CD14-positive monocyte (primary cell): Measurements from ENCODE around the gene SMCP. TPM values are rescaled to one million over a fixed set of nuclear protein-coding genes. Genes with fewer than 3 reads are reported as not detected.

Experiments
- DNase-seq, 3 donors: peaks; one replicate each; pipeline ENCODE4 v3.0.0-alpha.2; 2011 to 2022
- H2AFZ ChIP-seq: 2 replicates; pipeline ENCODE4 v1.6.0; 2012; ENCODE audit warnings: mild to moderate bottlenecking, low read depth, low read length, inconsistent platforms; ENCODE audit not compliant: insufficient read depth, poor library complexity, severe bottlenecking
- H3K27ac ChIP-seq, 2 donors: 1 replicate in 1 of 2; 2 replicates in 1 of 2; pipeline ENCODE4 v1.5.1; 2012 to 2013; ENCODE audit warnings: low read length in 2 of 2, control low read depth in 1 of 2, inconsistent platforms in 1 of 2, low read depth in 1 of 2, mild to moderate bottlenecking in 1 of 2
- H3K27me3 ChIP-seq, 2 donors: one replicate each; pipeline versions ENCODE4 v1.6.0 to v1.6.1; 2011 to 2013; ENCODE audit warnings: low read length in 2 of 2; ENCODE audit not compliant: control insufficient read depth in 2 of 2, insufficient read depth in 2 of 2
- H3K36me3 ChIP-seq, 2 donors: replicated peaks in 1 of 2; 1 replicate in 1 of 2; 2 replicates in 1 of 2; pipeline versions ENCODE4 v1.5.1 to v1.6.1; 2012 to 2013; ENCODE audit warnings: low read length in 2 of 2, control low read depth in 1 of 2, inconsistent platforms in 1 of 2, mild to moderate bottlenecking in 1 of 2; ENCODE audit not compliant: insufficient read depth in 2 of 2, control insufficient read depth in 1 of 2
- H3K4me1 ChIP-seq, 2 donors: 1 replicate in 1 of 2; 2 replicates in 1 of 2; pipeline versions ENCODE4 v1.5.1 to v1.6.1; 2012 to 2013; ENCODE audit warnings: low read length in 2 of 2, control low read depth in 1 of 2, inconsistent platforms in 1 of 2, mild to moderate bottlenecking in 1 of 2, moderate library complexity in 1 of 2; ENCODE audit not compliant: insufficient read depth in 2 of 2, control insufficient read depth in 1 of 2
- H3K4me2 ChIP-seq: replicated peaks from 2 replicates; pipeline ENCODE3; 2012; ENCODE audit warnings: low read length, moderate library complexity, mild to moderate bottlenecking; ENCODE audit not compliant: poor library complexity, severe bottlenecking; ENCODE audit errors: extremely low read depth
- H3K4me3 ChIP-seq, 3 experiments: fragments of 200-600 bp in 1 of 3; sonication (generic) in 1 of 3; replicated peaks in 1 of 3; 1 replicate in 2 of 3; 2 replicates in 1 of 3; pipeline ENCODE4 v1.5.1; 2011 to 2013; ENCODE audit warnings: low read length in 3 of 3, mild to moderate bottlenecking in 3 of 3, control low read depth in 2 of 3, low read depth in 2 of 3, inconsistent platforms in 1 of 3, moderate library complexity in 1 of 3
- H3K79me2 ChIP-seq: 2 replicates; pipeline ENCODE4 v1.6.0; 2012; ENCODE audit warnings: mild to moderate bottlenecking, control low read depth, inconsistent platforms, low read length, moderate library complexity; ENCODE audit not compliant: insufficient read depth
- H3K9ac ChIP-seq: 2 replicates; pipeline ENCODE4 v1.6.0; 2017; ENCODE audit warnings: low read length, mild to moderate bottlenecking; ENCODE audit not compliant: insufficient read depth, poor library complexity, severe bottlenecking
- H3K9me3 ChIP-seq, 2 donors: replicated peaks in 1 of 2; 1 replicate in 1 of 2; 2 replicates in 1 of 2; pipeline versions ENCODE4 v1.5.1 to v1.6.1; 2012 to 2013; ENCODE audit warnings: low read length in 2 of 2, control low read depth in 1 of 2; ENCODE audit not compliant: control insufficient read depth in 1 of 2, insufficient read depth in 1 of 2
- H4K20me1 ChIP-seq: 2 replicates; pipeline ENCODE4 v1.6.0; 2012; ENCODE audit warnings: mild to moderate bottlenecking, low read length, control low read depth, moderate library complexity; ENCODE audit not compliant: insufficient read depth
- H3K27ac Mint-ChIP-seq, 7 donors: one replicate each; pipeline ENCODE4 v1.8.0; 2020; ENCODE audit warnings: mild to moderate bottlenecking in 7 of 7, mixed read lengths in 7 of 7, moderate library complexity in 6 of 7, inconsistent platforms in 2 of 7
- H3K27me3 Mint-ChIP-seq, 3 donors: one replicate each; pipeline ENCODE4 v1.8.0; 2021 to 2022; ENCODE audit warnings: low read depth in 3 of 3, mild to moderate bottlenecking in 3 of 3, mixed read lengths in 3 of 3, moderate library complexity in 3 of 3, inconsistent platforms in 1 of 3
- H3K36me3 Mint-ChIP-seq, 2 donors: one replicate each; pipeline ENCODE4 v1.8.0; 2020; ENCODE audit warnings: mixed read lengths in 2 of 2, inconsistent platforms in 1 of 2, mild to moderate bottlenecking in 1 of 2
- H3K4me1 Mint-ChIP-seq: one replicate; pipeline ENCODE4 v1.8.0; 2020; ENCODE audit warnings: mild to moderate bottlenecking, mixed read lengths
- H3K4me3 Mint-ChIP-seq, 2 donors: one replicate each; pipeline ENCODE4 v1.8.0; 2020; ENCODE audit warnings: mild to moderate bottlenecking in 2 of 2, mixed read lengths in 2 of 2, moderate library complexity in 1 of 2
- H3K9me3 Mint-ChIP-seq, 7 donors: one replicate each; pipeline ENCODE4 v1.8.0; 2020 to 2022; ENCODE audit warnings: mixed read lengths in 7 of 7, mild to moderate bottlenecking in 6 of 7, moderate library complexity in 6 of 7, inconsistent platforms in 2 of 7
- WGBS: methylation state at CpG from one replicate; pipeline ENCODE4 v1.1.5; 2013; ENCODE audit warnings: missing lambda C conversion rate; ENCODE audit not compliant: insufficient coverage; 5-methylcytosine and 5-hydroxymethylcytosine counted together
- intact Hi-C, 2 donors: fragments of 100-400 bp; cut with micrococcal nuclease; formaldehyde crosslinking; loops; one replicate each; pipeline versions ENCODE4 v1.15.0 to v1.15.1; 2023
- polyA plus RNA-seq, 3 donors: library from polyadenylated mRNA; depleted of rRNA in 1 of 3; unstranded in 2 of 3; stranded (reverse) in 1 of 3; fragments of 300-500 nt in 2 of 3; fragments of >200 nt in 1 of 3; fragmentation: Illumina TruSeq in 2 of 3; gene quantifications; 1 replicate in 2 of 3; 2 replicates in 1 of 3; pipeline ENCODE4 v1.2.3, GENCODE V29; 2012 to 2021
- TF ChIP-seq, protein P1 (sequence below): fragments of 200-600 bp; IDR thresholded peaks from one replicate; pipeline ENCODE4 v1.8.0; 2022; ENCODE audit warnings: antibody characterized with exemption, mild to moderate bottlenecking

The SMCP gene
- polyA plus RNA-seq, 3 donors: not detected

DNA sequence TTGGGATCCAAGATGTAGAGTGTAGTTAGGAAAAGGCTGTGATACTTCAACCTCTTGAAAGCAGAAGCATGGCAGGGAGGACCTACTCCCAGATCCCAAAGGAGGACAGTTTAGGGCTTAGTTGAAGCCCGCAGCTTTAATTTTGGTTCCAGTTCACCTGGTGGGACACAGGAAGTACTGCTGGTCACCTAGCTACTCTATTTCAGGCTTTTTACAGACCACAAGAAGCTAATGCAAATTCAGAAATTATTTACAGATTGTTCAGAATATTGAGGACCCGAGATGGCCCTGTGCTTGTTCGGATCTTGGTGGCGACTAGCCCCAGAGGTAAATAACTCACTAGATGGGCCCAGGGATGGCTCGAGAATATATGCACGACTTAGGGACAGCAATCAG is 6.4 kb upstream of the SMCP start:
- Histone ChIP-seq H4K20me1 (no peaks in the 10 kb centered on the region), H3K27ac (no peak overlapping the region), H3K27me3 (no peaks in the 10 kb centered on the region), H3K4me3 (no peak overlapping the region), H3K79me2 (no peaks in the 10 kb centered on the region), H3K36me3 (no peaks in the 10 kb centered on the region), H3K9me3 (no peaks in the 10 kb centered on the region), H3K4me1 (no peaks in the 10 kb centered on the region), H2AFZ (no peak overlapping the region), H3K4me2 (no peak overlapping the region), H3K9ac (no peak overlapping the region)
- Mint-ChIP-seq H3K27me3 (peaks cover 3 to 8% (median 3%) of the 10 kb centered on the region in 3 donors), H3K9me3 (no peaks in the 10 kb centered on the region), H3K4me3 (no peak overlapping the region), H3K27ac (no peak overlapping the region), H3K4me1 (no peaks in the 10 kb centered on the region), H3K36me3 (no peaks in the 10 kb centered on the region)
- TF ChIP-seq, protein P1, sequence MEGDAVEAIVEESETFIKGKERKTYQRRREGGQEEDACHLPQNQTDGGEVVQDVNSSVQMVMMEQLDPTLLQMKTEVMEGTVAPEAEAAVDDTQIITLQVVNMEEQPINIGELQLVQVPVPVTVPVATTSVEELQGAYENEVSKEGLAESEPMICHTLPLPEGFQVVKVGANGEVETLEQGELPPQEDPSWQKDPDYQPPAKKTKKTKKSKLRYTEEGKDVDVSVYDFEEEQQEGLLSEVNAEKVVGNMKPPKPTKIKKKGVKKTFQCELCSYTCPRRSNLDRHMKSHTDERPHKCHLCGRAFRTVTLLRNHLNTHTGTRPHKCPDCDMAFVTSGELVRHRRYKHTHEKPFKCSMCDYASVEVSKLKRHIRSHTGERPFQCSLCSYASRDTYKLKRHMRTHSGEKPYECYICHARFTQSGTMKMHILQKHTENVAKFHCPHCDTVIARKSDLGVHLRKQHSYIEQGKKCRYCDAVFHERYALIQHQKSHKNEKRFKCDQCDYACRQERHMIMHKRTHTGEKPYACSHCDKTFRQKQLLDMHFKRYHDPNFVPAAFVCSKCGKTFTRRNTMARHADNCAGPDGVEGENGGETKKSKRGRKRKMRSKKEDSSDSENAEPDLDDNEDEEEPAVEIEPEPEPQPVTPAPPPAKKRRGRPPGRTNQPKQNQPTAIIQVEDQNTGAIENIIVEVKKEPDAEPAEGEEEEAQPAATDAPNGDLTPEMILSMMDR: no peak
- intact Hi-C loops: no loop called here
- 93% methylated on average over 6 of the region's 6 CpGs for WGBS
- no peak for DNase-seq

DNA sequence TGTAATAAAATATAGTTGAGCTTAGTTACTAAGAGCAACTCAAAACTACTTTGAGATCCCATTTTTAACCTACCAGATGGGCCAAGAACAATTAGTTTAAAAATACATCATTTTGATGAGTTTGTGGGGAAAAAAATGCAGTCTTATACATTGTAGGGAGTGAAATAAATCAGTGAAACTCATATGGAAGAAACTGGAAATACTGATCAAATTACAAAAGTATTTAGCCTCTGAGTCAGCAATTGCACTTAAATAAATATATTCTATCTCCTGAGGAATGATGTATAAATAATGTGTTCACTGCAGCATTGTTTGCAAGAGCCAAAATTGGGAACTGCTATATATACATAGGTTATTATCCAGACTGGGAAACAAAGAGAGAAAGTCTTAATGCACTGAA is 4.6 kb upstream of the SMCP start:
- TF ChIP-seq, protein P1: no peak

More for the DNA sequence above, 4.6 kb upstream of the SMCP start:
- Mint-ChIP-seq H3K27ac (no peak overlapping the region), H3K27me3 (peaks cover 3 to 10% (median 3%) of the 10 kb centered on the region in 3 donors), H3K9me3 (no peaks in the 10 kb centered on the region), H3K4me1 (no peaks in the 10 kb centered on the region), H3K36me3 (no peaks in the 10 kb centered on the region), H3K4me3 (no peak overlapping the region)
- no peak overlapping the region for H3K27ac ChIP-seq
- H3K36me3 ChIP-seq: no peaks in the 10 kb centered on the region
- no peaks in the 10 kb centered on the region for H3K79me2 ChIP-seq
- H3K4me1 ChIP-seq: no peaks in the 10 kb centered on the region
- H2AFZ ChIP-seq: no peak overlapping the region
- H4K20me1 ChIP-seq: no peaks in the 10 kb centered on the region
- no peak overlapping the region for H3K4me2 ChIP-seq
- H3K9me3 ChIP-seq: no peaks in the 10 kb centered on the region
- intact Hi-C loops: no loop called here
- H3K4me3 ChIP-seq: no peak overlapping the region
- DNase-seq: no peak
- H3K9ac ChIP-seq: no peak overlapping the region
- H3K27me3 ChIP-seq: no peaks in the 10 kb centered on the region
